A549 (cell line): ENCODE measurements around the gene CD8B.

ENCODE experiments used
- BHLHE40 ChIP-seq: IDR thresholded peaks from 2 replicates; pipeline ENCODE4 v1.6.1; 2012; ENCODE audit warnings: low read depth, low read length, inconsistent platforms
- CBX8 ChIP-seq: fragments of 200-600 bp; sonication (generic); IDR thresholded peaks from 2 replicates; pipeline ENCODE4 v1.6.1; 2016
- CTCF ChIP-seq: fragments of >200 bp; sonication (Bioruptor Twin); formaldehyde crosslinking; IDR thresholded peaks from 3 replicates; pipeline ENCODE4 v1.5.1; 2016
- RAD21 ChIP-seq, 2 experiments: fragments of >200 bp in 1 of 2; sonication (Bioruptor Twin) in 1 of 2; formaldehyde crosslinking in 1 of 2; IDR thresholded peaks in 1 of 2; conservative IDR thresholded peaks in 1 of 2; 2 replicates in 1 of 2; 3 replicates in 1 of 2; pipeline ENCODE4 v1.6.1; 2012 to 2018; ENCODE audit warnings: inconsistent platforms in 1 of 2
- RFX5 ChIP-seq: fragments of 450-650 bp; IDR thresholded peaks from 2 replicates; pipeline ENCODE4 v1.7.1; 2014; ENCODE audit warnings: antibody characterized with exemption, mild to moderate bottlenecking, moderate library complexity
- USF2 ChIP-seq: fragments of 450-650 bp; IDR thresholded peaks from 2 replicates; pipeline ENCODE4 v1.6.1; 2014; ENCODE audit warnings: antibody characterized with exemption

GRCh38 chr2:86818957-86819356 is 42.7 kb downstream of the CD8B start:
- TF ChIP-seq RFX5 (no peak), CBX8 (no peak), CTCF (no peak), BHLHE40 (no peak), USF2 (no peak), RAD21 (conservative IDR thresholded peaks at IDR 0.05 in 1 of 2, IDR thresholded peaks at IDR 0.05 in 1 of 2) (no peak)
